Fibroblast of villous mesenchyme (primary cell): ENCODE data around the gene ZC3H15. TPM values are rescaled to one million over a fixed set of nuclear protein-coding genes. Genes with fewer than 3 reads are reported as not detected.
"Not testable (repeated sequence)": the region's sequence is repeated elsewhere in the genome, so short reads cannot be mapped to it uniquely, and the experiment has no call there.

Experiments
- DNase-seq: peaks from one replicate; pipeline ENCODE4 v3.0.0-alpha.2; 2010; ENCODE audit warnings: low read depth
- H3K4me3 ChIP-seq: 2 replicates; pipeline ENCODE4 v1.5.1; 2011; ENCODE audit warnings: low read depth, mild to moderate bottlenecking, low read length
- total RNA-seq: library from RNA; depleted of rRNA; stranded (reverse); fragments of >200 nt; gene quantifications from 2 replicates; pipeline ENCODE4 v1.2.3, GENCODE V29; 2012
- TF ChIP-seq, protein P1 (sequence below): IDR thresholded peaks from 2 replicates; pipeline ENCODE4 v1.5.1; 2012; ENCODE audit warnings: low read depth, mild to moderate bottlenecking, low read length; ENCODE audit not compliant: insufficient read depth

The ZC3H15 gene
- total RNA-seq, 1 donor, result 84.2 TPM

DNA sequence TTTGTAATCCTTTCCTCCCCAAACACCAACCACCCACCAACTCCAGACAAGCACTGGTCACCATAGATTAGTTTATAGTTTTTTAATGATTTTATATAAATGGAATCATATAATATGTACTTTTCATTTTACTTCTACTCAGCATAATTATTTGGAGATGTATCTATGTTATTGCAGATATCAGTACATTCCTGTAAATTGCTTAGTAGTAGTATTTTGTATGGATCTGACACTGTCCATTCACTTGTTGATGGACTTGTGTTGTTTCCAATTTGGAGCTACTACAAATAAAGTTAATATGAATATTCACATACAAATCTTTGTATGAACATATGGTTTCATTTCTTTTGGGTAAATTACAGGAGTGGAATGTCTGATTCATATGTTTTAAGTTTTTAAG lies 31.0 kb downstream of the ZC3H15 start:
- no peak for DNase-seq
- H3K4me3 ChIP-seq, result no peak overlapping the region
- TF ChIP-seq, protein P1, sequence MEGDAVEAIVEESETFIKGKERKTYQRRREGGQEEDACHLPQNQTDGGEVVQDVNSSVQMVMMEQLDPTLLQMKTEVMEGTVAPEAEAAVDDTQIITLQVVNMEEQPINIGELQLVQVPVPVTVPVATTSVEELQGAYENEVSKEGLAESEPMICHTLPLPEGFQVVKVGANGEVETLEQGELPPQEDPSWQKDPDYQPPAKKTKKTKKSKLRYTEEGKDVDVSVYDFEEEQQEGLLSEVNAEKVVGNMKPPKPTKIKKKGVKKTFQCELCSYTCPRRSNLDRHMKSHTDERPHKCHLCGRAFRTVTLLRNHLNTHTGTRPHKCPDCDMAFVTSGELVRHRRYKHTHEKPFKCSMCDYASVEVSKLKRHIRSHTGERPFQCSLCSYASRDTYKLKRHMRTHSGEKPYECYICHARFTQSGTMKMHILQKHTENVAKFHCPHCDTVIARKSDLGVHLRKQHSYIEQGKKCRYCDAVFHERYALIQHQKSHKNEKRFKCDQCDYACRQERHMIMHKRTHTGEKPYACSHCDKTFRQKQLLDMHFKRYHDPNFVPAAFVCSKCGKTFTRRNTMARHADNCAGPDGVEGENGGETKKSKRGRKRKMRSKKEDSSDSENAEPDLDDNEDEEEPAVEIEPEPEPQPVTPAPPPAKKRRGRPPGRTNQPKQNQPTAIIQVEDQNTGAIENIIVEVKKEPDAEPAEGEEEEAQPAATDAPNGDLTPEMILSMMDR, result no peak

DNA sequence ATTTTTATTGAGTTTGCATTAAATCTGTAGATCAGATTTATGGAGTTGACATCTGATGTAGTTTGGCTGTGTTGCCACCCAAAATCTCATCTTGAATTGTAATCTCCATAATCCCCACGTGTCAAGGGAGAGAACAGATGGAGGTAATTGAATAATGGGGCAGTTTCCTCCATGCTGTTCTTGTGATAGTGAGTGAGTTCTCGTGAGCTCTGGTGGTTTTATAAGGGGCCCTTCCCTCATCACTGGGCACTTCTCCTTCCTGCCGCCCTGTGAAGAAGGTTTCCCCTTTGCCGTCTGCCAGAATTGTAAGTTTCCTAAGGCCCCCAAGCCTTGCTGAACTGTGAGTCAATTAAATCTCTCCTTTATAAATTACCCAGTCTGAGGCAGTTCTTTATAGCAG lies 32.2 kb downstream of the ZC3H15 start:
- no peak overlapping the region for H3K4me3 ChIP-seq
- no peak for DNase-seq
- TF ChIP-seq, protein P1, result no peak

DNA sequence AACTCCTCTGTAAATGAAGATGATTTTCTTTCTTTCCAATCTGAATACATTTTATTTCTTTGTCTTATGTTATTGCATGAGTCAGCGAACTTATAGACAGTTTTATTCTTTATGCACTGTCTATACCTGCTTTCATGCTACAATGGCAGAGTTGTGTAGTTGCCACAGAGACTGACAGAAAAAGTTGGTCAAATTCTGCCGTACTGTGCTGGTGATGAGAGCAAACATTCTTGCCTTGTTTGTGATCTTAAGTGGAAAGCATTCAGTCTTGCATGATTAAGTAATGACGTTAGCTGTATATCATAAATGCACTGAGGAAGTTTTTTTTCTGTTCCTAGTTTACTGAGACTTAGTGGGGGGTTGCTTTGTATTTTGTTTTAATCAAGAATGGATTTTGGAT lies 32.9 kb downstream of the ZC3H15 start:
- TF ChIP-seq, protein P1, result no peak
- DNase-seq, result peak; percentile 67
- no peak overlapping the region for H3K4me3 ChIP-seq

GRCh38 chr2:186521570-186522153 lies 35.6 kb downstream of the ZC3H15 start:
- DNase-seq, result peak; percentile 22
- H3K4me3 ChIP-seq, result not testable (repeated sequence)

- no peak overlapping the region for H3K4me3 ChIP-seq
- TF ChIP-seq, protein P1, result no peak
- no peak for DNase-seq
Observed at GRCh38 chr2:186522450-186522849, 36.4 kb downstream of the ZC3H15 start.

GRCh38 chr2:186523791-186524190 lies 37.7 kb downstream of the ZC3H15 start:
- H3K4me3 ChIP-seq, result no peak overlapping the region
- TF ChIP-seq, protein P1, result no peak
- DNase-seq, result no peak

GRCh38 chr2:186526281-186526680 lies 40.2 kb downstream of the ZC3H15 start:
- no peak overlapping the region for H3K4me3 ChIP-seq
- no peak for DNase-seq
- TF ChIP-seq, protein P1, result no peak
